Fibroblast of skin of right quadriceps (primary cell): Measurements from ENCODE around the gene MAGI3.
"Not testable (repeated sequence)": the region's sequence is repeated elsewhere in the genome, so short reads cannot be mapped to it uniquely, and the experiment has no call there.

Experiments
- DNase-seq: peaks from one replicate; pipeline ENCODE4 v3.0.0-alpha.2; 2013

Gene MAGI3

GRCh38 chr1:113717506-113717905, 327.2 kb downstream of the MAGI3 start:
- DNase-seq = not testable (repeated sequence)

DNA sequence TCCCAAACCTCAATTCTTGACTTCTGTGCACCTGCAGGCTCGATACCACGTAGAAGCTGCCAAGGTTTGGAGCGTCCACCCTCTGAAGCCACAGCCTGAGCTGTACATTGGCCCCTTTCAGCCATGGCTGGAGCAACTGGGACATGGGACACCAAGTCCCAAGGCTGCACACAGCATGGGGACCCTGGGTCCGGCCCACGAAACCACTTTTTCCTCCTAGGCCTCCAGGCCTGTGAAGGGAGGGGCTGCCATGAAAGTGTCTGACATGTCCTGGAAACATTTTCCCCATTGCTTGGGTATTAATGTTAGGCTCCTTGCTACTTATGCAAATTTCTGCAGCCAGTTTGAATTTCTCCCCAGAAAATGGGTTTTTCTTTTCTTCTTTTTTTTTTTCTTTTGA, 328.3 kb downstream of the MAGI3 start:
- DNase-seq = not testable (repeated sequence)

DNA sequence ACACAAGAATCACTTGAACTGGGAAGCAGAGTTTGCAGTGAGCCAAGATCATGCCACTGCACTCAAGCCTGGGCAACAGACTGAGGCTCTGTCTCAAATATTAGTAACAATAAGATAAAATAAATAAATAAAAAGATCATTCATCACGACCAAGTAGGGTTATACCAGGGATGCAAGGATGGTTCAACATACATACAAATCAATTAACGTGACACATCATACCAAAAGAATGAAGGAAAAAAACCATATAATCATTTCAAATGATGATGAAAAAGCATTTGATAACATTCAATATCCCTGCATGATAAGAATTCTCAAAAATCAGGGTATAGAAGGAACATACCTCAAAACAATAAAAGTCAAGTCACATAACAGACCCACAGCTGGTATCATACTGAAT, 330.7 kb downstream of the MAGI3 start:
- DNase-seq = no peak

DNA sequence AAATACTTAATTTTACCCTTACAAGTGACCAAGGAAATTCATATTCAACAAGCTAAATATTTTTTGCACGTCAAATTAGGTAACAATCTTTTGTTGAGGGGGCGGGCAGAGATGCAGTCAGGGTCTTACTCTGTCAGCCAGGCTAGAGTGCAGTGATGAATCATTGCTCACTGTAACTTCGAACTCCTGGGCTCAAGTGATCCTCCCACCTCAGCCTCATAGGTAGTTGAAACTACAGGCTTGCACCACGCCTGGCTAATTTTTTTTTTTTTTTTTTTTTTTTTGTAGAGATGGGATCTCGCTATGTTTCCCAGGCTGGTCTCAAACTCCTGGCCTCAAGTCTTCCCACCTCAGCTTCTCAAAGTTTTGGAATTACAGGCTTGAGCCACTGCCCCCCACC, 342.5 kb downstream of the MAGI3 start:
- no peak for DNase-seq

DNA sequence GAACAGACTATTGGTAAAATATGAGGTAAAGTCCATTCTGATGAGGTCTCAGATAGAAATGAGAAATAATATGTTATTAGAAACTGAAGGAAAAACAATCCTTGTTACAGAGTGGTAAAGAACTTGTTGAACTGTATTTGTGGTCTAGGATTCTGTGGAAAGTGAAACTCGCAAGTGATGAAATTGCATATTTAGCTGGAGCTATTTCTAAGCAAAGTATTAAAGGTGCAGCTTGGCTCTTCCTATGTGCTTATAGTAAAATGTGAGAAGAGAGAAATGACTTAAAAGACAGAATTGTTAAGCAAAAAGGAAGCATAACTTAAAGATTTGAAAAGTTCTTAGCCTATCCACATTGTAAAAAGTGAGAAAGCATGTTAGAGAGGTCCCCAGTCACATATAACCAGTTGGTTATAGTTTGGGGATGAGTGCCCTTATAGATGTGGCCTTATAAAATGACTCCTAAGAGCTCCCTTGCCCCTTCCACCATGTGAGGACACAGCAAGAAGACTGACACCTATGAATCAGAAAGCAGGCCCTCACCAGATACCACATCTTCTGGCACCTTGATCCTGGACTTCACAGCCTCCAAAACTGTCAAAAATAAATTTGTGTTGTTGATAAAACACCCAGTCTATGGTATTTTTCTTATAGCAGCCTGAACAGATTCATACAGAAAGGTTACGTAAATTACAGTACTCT, 344.2 kb downstream of the MAGI3 start:
- no peak for DNase-seq
